Fibroblast of mammary gland (primary cell): ENCODE measurements around the gene CST4.

Experiments
- DNase-seq: peaks from one replicate; pipeline ENCODE4 v3.0.0-alpha.2; 2010; ENCODE audit warnings: low read depth
- H3K4me3 ChIP-seq: 2 replicates; pipeline ENCODE4 v1.5.1; 2011; ENCODE audit warnings: low read depth, mild to moderate bottlenecking, low read length, moderate library complexity; ENCODE audit not compliant: control insufficient read depth
- CTCF ChIP-seq: conservative IDR thresholded peaks from 2 replicates; pipeline ENCODE4 v1.5.1; 2011; ENCODE audit warnings: low read depth, low read length, inconsistent platforms; ENCODE audit not compliant: control insufficient read depth, insufficient read depth

Gene CST4

GRCh38 chr20:23683807-23684206, 5.0 kb downstream of the CST4 start:
- H3K4me3 ChIP-seq: no peak overlapping the region
- no peak for DNase-seq
- TF ChIP-seq CTCF: no peak

- no peak overlapping the region for H3K4me3 ChIP-seq
- TF ChIP-seq CTCF: no peak
- DNase-seq: no peak
Observed at GRCh38 chr20:23683281-23683680, 5.6 kb downstream of the CST4 start.

GRCh38 chr20:23680146-23680545, 8.7 kb downstream of the CST4 start:
- no peak for DNase-seq
- no peak for TF ChIP-seq CTCF
- H3K4me3 ChIP-seq: no peak overlapping the region

GRCh38 chr20:23679133-23680092, 9.4 kb downstream of the CST4 start:
- no peak for DNase-seq
- TF ChIP-seq CTCF: no peak
- no peak overlapping the region for H3K4me3 ChIP-seq

- H3K4me3 ChIP-seq: no peak overlapping the region
- TF ChIP-seq CTCF: no peak
- DNase-seq: no peak
Observed at GRCh38 chr20:23673209-23673608, 15.6 kb downstream of the CST4 start.

- TF ChIP-seq CTCF: no peak
- no peak for DNase-seq
- H3K4me3 ChIP-seq: no peak overlapping the region
Observed at GRCh38 chr20:23672158-23672557, 16.7 kb downstream of the CST4 start.

GRCh38 chr20:23671479-23671878, 17.4 kb downstream of the CST4 start:
- no peak for DNase-seq
- H3K4me3 ChIP-seq: no peak overlapping the region
- TF ChIP-seq CTCF: no peak
